Mucosa of rectum (tissue), 2 donors: Measurements from ENCODE around the gene LRRC15.

Source experiments
- H3K27ac ChIP-seq, 2 donors: one replicate each; pipeline ENCODE4 v1.7.0; 2013; ENCODE audit warnings: inconsistent platforms in 2 of 2, low read depth in 2 of 2, low read length in 2 of 2
- H3K27me3 ChIP-seq, 2 donors: one replicate each; pipeline ENCODE4 v1.7.0; 2013; ENCODE audit warnings: low read length in 2 of 2; ENCODE audit not compliant: control insufficient read depth in 2 of 2, insufficient read depth in 2 of 2
- H3K36me3 ChIP-seq, 2 donors: one replicate each; pipeline ENCODE4 v1.7.0; 2013; ENCODE audit warnings: low read length in 2 of 2; ENCODE audit not compliant: control insufficient read depth in 2 of 2, insufficient read depth in 2 of 2
- H3K4me1 ChIP-seq, 2 donors: one replicate each; pipeline ENCODE4 v1.7.0; 2013; ENCODE audit warnings: low read length in 2 of 2, mild to moderate bottlenecking in 1 of 2; ENCODE audit not compliant: control insufficient read depth in 2 of 2, insufficient read depth in 2 of 2
- H3K4me3 ChIP-seq, 2 donors: one replicate each; pipeline ENCODE4 v1.7.0; 2013; ENCODE audit warnings: low read length in 2 of 2
- H3K9ac ChIP-seq, 2 donors: one replicate each; pipeline ENCODE4 v1.7.0; 2013; ENCODE audit warnings: low read length in 2 of 2, low read depth in 1 of 2, mild to moderate bottlenecking in 1 of 2
- H3K9me3 ChIP-seq, 2 donors: one replicate each; pipeline ENCODE4 v1.7.0; 2013; ENCODE audit warnings: low read length in 2 of 2; ENCODE audit not compliant: control insufficient read depth in 2 of 2
- donor health status: healthy.
- donor health status: Normal muscosa, but diverticular disease.

Gene LRRC15

GRCh38 chr3:194369522-194370279, at the start of gene LRRC15:
LRRC15 (minus strand) TSS chr3:194369743; CDS start chr3:194361043, 8,700 bp downstream.
- Histone ChIP-seq H3K36me3 (no peaks in the 10 kb centered on the region), H3K4me1 (peaks cover 3 to 6% of the 10 kb centered on the region in 2 donors), H3K9ac (no peak within 1 kb of the TSS), H3K27me3 (peaks cover 8 to 11% of the 10 kb centered on the region in 2 donors), H3K9me3 (no peaks in the 10 kb centered on the region), H3K27ac (no peak within 1 kb of the TSS), H3K4me3 (no peak within 1 kb of the TSS)

DNA sequence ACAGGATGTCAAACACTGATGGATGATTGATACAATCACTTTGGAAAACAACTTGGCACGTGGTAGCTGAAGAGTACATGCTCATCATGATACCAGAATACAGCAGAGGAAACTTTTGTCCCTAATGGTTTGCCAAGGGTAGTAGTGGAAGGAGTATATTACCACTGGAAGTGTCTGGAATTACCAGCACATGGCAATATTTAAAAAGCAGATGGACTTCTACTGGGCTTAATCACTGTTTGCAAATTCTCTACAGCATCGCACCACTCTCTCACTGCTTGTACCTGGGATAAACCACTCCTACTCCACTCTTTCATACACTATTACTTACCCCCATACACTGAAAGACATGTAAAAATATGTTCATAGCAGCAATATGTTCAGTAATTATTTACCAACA, 49.1 kb upstream of the LRRC15 start:
- Histone ChIP-seq H3K36me3 (peaks cover 10 to 15% of the 10 kb centered on the region in 2 donors), H3K27ac (no peak overlapping the region), H3K9me3 (no peaks in the 10 kb centered on the region), H3K4me1 (no peaks in the 10 kb centered on the region), H3K4me3 (no peak overlapping the region), H3K9ac (no peak overlapping the region), H3K27me3 (no peaks in the 10 kb centered on the region)

- H3K4me1 ChIP-seq = peaks cover 0 to 3% of the 10 kb centered on the region in 2 donors
- H3K27ac ChIP-seq = no peak overlapping the region
- H3K27me3 ChIP-seq = no peaks in the 10 kb centered on the region
- H3K4me3 ChIP-seq = no peak overlapping the region
- H3K9ac ChIP-seq = no peak overlapping the region
- no peaks in the 10 kb centered on the region for H3K9me3 ChIP-seq
- H3K36me3 ChIP-seq = peaks cover 14 to 21% of the 10 kb centered on the region in 2 donors
These were observed 37.9 kb upstream of the LRRC15 start for GRCh38 chr3:194407423-194407822.

DNA sequence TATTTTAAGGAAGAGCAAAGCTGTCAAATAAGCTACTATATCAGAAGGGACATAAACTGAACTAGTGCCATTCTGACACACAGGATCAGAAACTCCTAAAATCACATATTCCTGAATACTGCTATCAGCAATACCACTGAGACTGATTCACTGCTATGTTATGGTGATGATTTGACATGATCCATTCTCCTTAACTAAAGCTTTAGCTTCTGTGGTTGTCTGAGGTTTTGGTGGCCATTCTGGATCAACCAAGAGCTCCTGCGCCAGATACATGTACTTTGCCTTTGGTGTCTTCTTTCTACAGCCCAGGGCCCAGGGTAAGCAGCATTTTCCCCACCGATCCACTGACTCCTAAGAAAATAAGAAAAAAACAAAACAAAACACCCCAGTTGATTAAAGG, 36.2 kb upstream of the LRRC15 start:
- H3K4me3 ChIP-seq = no peak overlapping the region
- H3K27ac ChIP-seq = no peak overlapping the region
- no peak overlapping the region for H3K9ac ChIP-seq
- H3K36me3 ChIP-seq = peaks cover 11 to 21% of the 10 kb centered on the region in 2 donors
- H3K4me1 ChIP-seq = peaks cover 0 to 3% of the 10 kb centered on the region in 2 donors
- H3K27me3 ChIP-seq = no peaks in the 10 kb centered on the region
- H3K9me3 ChIP-seq = no peaks in the 10 kb centered on the region

DNA sequence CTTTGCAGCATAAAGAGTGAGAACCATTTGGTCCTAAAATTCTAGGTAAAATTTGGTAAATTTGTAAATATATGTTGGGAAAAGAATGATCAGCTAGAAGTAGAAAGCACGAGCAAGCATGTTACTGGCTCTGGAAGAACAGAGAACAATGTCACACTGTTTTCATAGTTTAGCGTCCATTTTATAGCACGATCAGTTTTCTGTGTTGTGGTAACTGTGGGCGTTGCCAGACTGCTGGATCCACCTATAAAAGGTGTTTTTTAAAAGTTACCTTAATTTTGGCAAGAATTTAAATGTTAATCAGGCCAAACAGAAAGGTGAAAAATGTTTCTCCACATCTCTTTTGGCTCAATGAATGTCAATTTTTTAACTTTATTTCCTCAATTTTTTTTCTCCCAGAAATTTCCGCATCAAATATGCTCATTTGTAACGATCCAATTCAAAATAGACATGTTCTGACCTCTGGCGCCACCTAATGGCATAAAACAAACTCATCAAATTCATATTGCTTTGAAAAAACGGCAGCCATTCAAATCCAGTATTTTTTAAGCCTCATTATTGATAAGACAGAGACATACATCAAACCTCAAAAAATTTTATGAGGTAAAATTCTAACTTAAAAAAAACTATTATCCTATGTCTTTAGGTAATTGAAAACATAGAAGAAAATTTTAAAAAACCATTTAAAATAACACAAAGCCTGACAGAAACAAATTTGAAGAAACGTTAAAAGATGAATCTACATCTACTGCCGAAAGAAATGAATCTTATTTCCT, 35.0 kb upstream of the LRRC15 start:
- no peak overlapping the region for H3K27ac ChIP-seq
- peaks cover 0 to 3% of the 10 kb centered on the region in 2 donors for H3K4me1 ChIP-seq
- peaks cover 11 to 18% of the 10 kb centered on the region in 2 donors for H3K36me3 ChIP-seq
- H3K4me3 ChIP-seq = peak overlapping the region; percentile 11 to 44
- H3K27me3 ChIP-seq = no peaks in the 10 kb centered on the region
- no peaks in the 10 kb centered on the region for H3K9me3 ChIP-seq
- H3K9ac ChIP-seq = peak overlapping the region in 1 of 2 donors; percentile 33

GRCh38 chr3:194401868-194402329, 32.4 kb upstream of the LRRC15 start:
- Histone ChIP-seq H3K36me3 (peaks cover 3 to 6% of the 10 kb centered on the region in 2 donors), H3K4me1 (peaks cover 3% of the 10 kb centered on the region in 2 donors), H3K4me3 (no peak overlapping the region), H3K27ac (no peak overlapping the region), H3K27me3 (no peaks in the 10 kb centered on the region), H3K9me3 (no peaks in the 10 kb centered on the region), H3K9ac (no peak overlapping the region)

DNA sequence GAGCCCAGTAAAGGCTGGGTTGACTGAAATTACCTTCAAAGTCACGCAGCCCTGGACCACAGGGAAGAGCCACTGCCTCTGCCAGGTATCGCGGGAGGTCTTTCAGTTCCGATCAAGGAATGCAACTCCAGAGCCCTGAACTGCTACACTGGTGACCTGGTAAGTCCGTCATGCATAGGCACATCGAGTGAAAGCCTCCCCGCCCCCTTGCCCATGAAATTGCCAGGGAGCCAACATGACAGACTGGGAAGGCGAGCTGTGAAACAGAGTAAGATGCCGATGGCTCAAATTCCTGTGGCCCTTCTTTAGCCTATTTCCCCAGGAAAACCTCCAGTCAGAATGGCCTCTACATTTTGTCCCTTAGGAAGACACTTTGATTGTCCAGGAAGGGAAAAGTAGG, 31.8 kb upstream of the LRRC15 start:
- peaks cover 3 to 6% of the 10 kb centered on the region in 2 donors for H3K4me1 ChIP-seq
- H3K9ac ChIP-seq = no peak overlapping the region
- no peaks in the 10 kb centered on the region for H3K27me3 ChIP-seq
- no peak overlapping the region for H3K4me3 ChIP-seq
- H3K9me3 ChIP-seq = no peaks in the 10 kb centered on the region
- peaks cover 3 to 6% of the 10 kb centered on the region in 2 donors for H3K36me3 ChIP-seq
- no peak overlapping the region for H3K27ac ChIP-seq

DNA sequence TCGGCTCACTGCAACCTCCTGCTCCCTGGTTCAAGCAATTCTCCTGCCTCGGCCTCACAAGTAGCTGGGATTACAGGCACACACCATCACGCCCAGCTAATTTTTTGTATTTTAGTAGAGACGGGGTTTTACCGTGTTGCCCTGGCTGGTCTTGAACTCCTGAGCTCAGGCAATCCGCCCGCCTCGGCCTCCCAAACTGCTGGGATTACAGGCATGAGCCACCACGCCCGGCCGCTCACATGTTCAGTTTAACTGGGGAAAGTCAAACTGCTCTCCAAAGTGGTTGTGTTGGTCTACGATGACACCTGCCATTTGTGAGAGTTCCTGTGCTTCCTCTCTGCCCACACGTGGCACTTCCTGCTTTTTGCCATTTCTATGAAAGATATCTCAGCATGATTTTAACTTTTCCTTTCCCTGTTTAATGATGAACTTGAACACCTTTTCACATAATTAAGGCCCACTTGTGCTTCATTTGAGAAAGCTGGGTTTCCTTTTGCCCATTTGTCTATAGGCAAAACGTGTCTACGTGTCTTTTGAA, 30.4 kb upstream of the LRRC15 start:
- Histone ChIP-seq H3K9ac (no peak overlapping the region), H3K4me1 (peaks cover 3 to 15% of the 10 kb centered on the region in 2 donors), H3K9me3 (no peaks in the 10 kb centered on the region), H3K27ac (no peak overlapping the region), H3K36me3 (peaks cover 0 to 3% of the 10 kb centered on the region in 2 donors), H3K27me3 (no peaks in the 10 kb centered on the region), H3K4me3 (no peak overlapping the region)

GRCh38 chr3:194399166-194399565, 29.6 kb upstream of the LRRC15 start, which contains the start of gene GP5:
GP5 (minus strand) TSS chr3:194399266; CDS start chr3:194398282, 984 bp downstream.
- H3K27me3 ChIP-seq = no peaks in the 10 kb centered on the region
- no peak within 1 kb of the TSS for H3K27ac ChIP-seq
- H3K4me3 ChIP-seq = peak within 1 kb of the TSS in 1 of 2 donors; percentile 31

More at GRCh38 chr3:194399166-194399565, 29.6 kb upstream of the LRRC15 start, which contains the start of gene GP5:
- Histone ChIP-seq H3K9me3 (no peaks in the 10 kb centered on the region), H3K9ac (no peak within 1 kb of the TSS), H3K4me1 (peaks cover 3 to 18% of the 10 kb centered on the region in 2 donors), H3K36me3 (peaks cover 0 to 3% of the 10 kb centered on the region in 2 donors)
